HepG2 (cell line): ENCODE measurements around the gene VKORC1. TPM values are rescaled to one million over a fixed set of nuclear protein-coding genes. Genes with fewer than 3 reads are reported as not detected.
A peak's percentile ranks its signal among the peaks of the same experiment; 100 is the strongest.

ENCODE experiments used
- ATAC-seq: fragments of 200-7000 bp; cut with Tn5 transposase; 3 replicates; pipeline ENCODE4 v1.9.1; 2020; ENCODE audit warnings: mild to moderate bottlenecking, moderate library complexity
- BruUV-seq: library from RNA; stranded (reverse); fragments of 400-500 nt; replicated peaks from 2 replicates; lab custom pipeline; 2021; lab: Mats Ljungman, UMichigan
- CTCF ChIA-PET: fragments of 300-600 bp; formaldehyde crosslinking; extraction: SDS; loops from one replicate; lab custom pipeline; 2021; ENCODE audit warnings: low total read pairs, inconsistent platforms, low intra/inter-chr PET ratio; lab: Yijun Ruan, JAX
- POLR2A ChIA-PET: fragments of 350-600 bp; sonication (Branson Sonifier 250); formaldehyde crosslinking; loops from one replicate; lab custom pipeline; 2020; ENCODE audit warnings: antibody characterized with exemption, inconsistent platforms; lab: Yijun Ruan, JAX
- DNase-seq: peaks from one replicate; pipeline ENCODE4 v3.0.0-alpha.2; 2015; ENCODE audit warnings: low spot score
- FAIRE-seq: peaks from 3 replicates; lab custom pipeline; 2011; peaks lifted over from hg19 to GRCh38; lab: Jason Lieb, UNC
- H2AFZ ChIP-seq: one replicate; pipeline ENCODE4 v1.6.1; 2011; ENCODE audit warnings: low read length, inconsistent platforms
- H3K27ac ChIP-seq: fragments of 300-600 bp; 3 replicates; pipeline ENCODE4 v1.8.0; 2011; ENCODE audit warnings: mixed run types, mild to moderate bottlenecking, mixed read lengths, low read length, inconsistent platforms; ENCODE audit not compliant: insufficient read depth; ENCODE audit errors: extremely low read length
- H3K27me3 ChIP-seq, 2 experiments: fragments of 200-600 bp in 1 of 2; 2 replicates in 1 of 2; 3 replicates in 1 of 2; pipeline versions ENCODE4 v1.6.0 to v1.8.0; 2011; ENCODE audit warnings: low read length in 2 of 2, mild to moderate bottlenecking in 2 of 2, moderate library complexity in 2 of 2, inconsistent platforms in 1 of 2; ENCODE audit not compliant: insufficient read depth in 2 of 2, control insufficient read depth in 1 of 2
- H3K36me3 ChIP-seq, 2 experiments: fragments of 200-600 bp in 1 of 2; replicated peaks in 1 of 2; 2 replicates in 1 of 2; 3 replicates in 1 of 2; pipeline versions ENCODE4 v1.5.1 to v1.8.0; 2011; ENCODE audit warnings: low read length in 2 of 2, inconsistent platforms in 1 of 2; ENCODE audit not compliant: insufficient read depth in 2 of 2, control insufficient read depth in 1 of 2
- H3K4me1 ChIP-seq: 2 replicates; pipeline ENCODE4 v1.5.1; 2012; ENCODE audit warnings: low read length, inconsistent platforms; ENCODE audit not compliant: insufficient read depth
- H3K4me2 ChIP-seq: 2 replicates; pipeline ENCODE4 v1.6.0; 2011; ENCODE audit warnings: low read depth, low read length, inconsistent platforms
- H3K4me3 ChIP-seq, 3 experiments: fragments of 200-600 bp in 1 of 3; sonication (generic), shearing (Covaris generic) in 1 of 3; replicated peaks in 1 of 3; 2 replicates each; pipeline ENCODE4 v1.5.1; 2011 to 2016; ENCODE audit warnings: low read length in 3 of 3, inconsistent platforms in 2 of 3, low read depth in 2 of 3, mild to moderate bottlenecking in 2 of 3, control low read depth in 1 of 3, mixed read lengths in 1 of 3; ENCODE audit not compliant: insufficient read depth in 1 of 3
- H3K79me2 ChIP-seq: one replicate; pipeline ENCODE4 v1.6.1; 2011; ENCODE audit warnings: low read length, inconsistent platforms; ENCODE audit not compliant: insufficient read depth
- H3K9ac ChIP-seq: 2 replicates; pipeline ENCODE4 v1.6.0; 2011; ENCODE audit warnings: mild to moderate bottlenecking, low read depth, low read length, inconsistent platforms; ENCODE audit not compliant: insufficient read depth
- H3K9me3 ChIP-seq: 2 replicates; pipeline ENCODE4 v1.5.1; 2012; ENCODE audit warnings: mild to moderate bottlenecking, low read length
- H4K20me1 ChIP-seq: 2 replicates; pipeline ENCODE4 v1.6.0; 2011; ENCODE audit warnings: inconsistent platforms, mild to moderate bottlenecking, low read length, moderate library complexity; ENCODE audit not compliant: insufficient read depth
- ETV5 ChIP-seq: IDR thresholded peaks from 2 replicates; pipeline ENCODE4 v1.6.1; 2018; ENCODE audit warnings: missing biosample characterization, missing genetic modification reagents, inconsistent platforms, borderline replicate concordance
- KDM4B ChIP-seq: sonication (generic); formaldehyde crosslinking; IDR thresholded peaks from 2 replicates; pipeline ENCODE4 v1.4.0; 2020; ENCODE audit warnings: missing genetic modification reagents
- PAXIP1 ChIP-seq: sonication (generic); formaldehyde crosslinking; conservative IDR thresholded peaks from 2 replicates; pipeline ENCODE4 v1.4.0; 2020; ENCODE audit warnings: mild to moderate bottlenecking, missing genetic modification reagents, moderate library complexity
- PITX1 ChIP-seq: sonication (generic); formaldehyde crosslinking; IDR thresholded peaks from 2 replicates; pipeline ENCODE4 v1.5.1; 2020; ENCODE audit warnings: mild to moderate bottlenecking, missing genetic modification reagents
- PRMT3 ChIP-seq: sonication (generic); formaldehyde crosslinking; IDR thresholded peaks from 2 replicates; pipeline ENCODE4 v1.8.1; 2022; ENCODE audit warnings: low read depth, mild to moderate bottlenecking, moderate library complexity, missing genetic modification reagents, borderline replicate concordance
- ZBTB20 ChIP-seq: sonication (generic); formaldehyde crosslinking; IDR thresholded peaks from 2 replicates; pipeline ENCODE4 v1.8.1; 2023; ENCODE audit warnings: missing genetic modification reagents, low read depth, mild to moderate bottlenecking, borderline replicate concordance
- ZNF138 ChIP-seq: sonication (generic); formaldehyde crosslinking; IDR thresholded peaks from 2 replicates; pipeline ENCODE4 v1.5.0; 2020; ENCODE audit warnings: mild to moderate bottlenecking, low read depth, missing genetic modification reagents
- ZNF441 ChIP-seq: sonication (generic); formaldehyde crosslinking; IDR thresholded peaks from 2 replicates; pipeline ENCODE4 v1.7.0; 2021; ENCODE audit warnings: missing genetic modification reagents, borderline replicate concordance
- ZNF580 ChIP-seq: IDR thresholded peaks from 2 replicates; pipeline ENCODE4 v1.6.1; 2016; ENCODE audit warnings: low read depth, borderline replicate concordance
- ZNF7 ChIP-seq: IDR thresholded peaks from 2 replicates; pipeline ENCODE4 v1.6.1; 2016; ENCODE audit warnings: missing biosample characterization, missing genetic modification reagents
- ZNF770 ChIP-seq: sonication (generic); formaldehyde crosslinking; IDR thresholded peaks from 2 replicates; pipeline ENCODE4 v1.5.0; 2020; ENCODE audit warnings: mild to moderate bottlenecking, missing genetic modification reagents
- WGBS: methylation state at CpG from one replicate; pipeline ENCODE4 v1.1.6; 2017; ENCODE audit warnings: low lambda C conversion rate; 5-methylcytosine and 5-hydroxymethylcytosine counted together
- in situ Hi-C: cut with HindIII; loops from 2 replicates; pipeline ENCODE4 v1.10.0; 2017; ENCODE audit warnings: low pct_unique_long_range_greater_than_20kb; ENCODE audit not compliant: extremely low pct_ligation_motif_present
- intact Hi-C: fragments of 100-400 bp; cut with micrococcal nuclease; formaldehyde crosslinking; loops from one replicate; pipeline ENCODE4 v1.10.0; 2022; ENCODE audit not compliant: unreplicated experiment
- polyA plus RNA-seq, 8 experiments: library from polyadenylated mRNA; depleted of rRNA in 3 of 8; stranded (reverse) in 7 of 8; unstranded in 1 of 8; fragments of >200 nt; fragmentation: Illumina TruSeq in 4 of 8; extraction: Trizol in 4 of 8; gene quantifications; 2 replicates each; pipeline versions ENCODE4 v1.2.1 to v1.2.3, GENCODE V29; 2011 to 2016; ENCODE audit warnings: low read depth in 4 of 8, missing spikeins in 1 of 8, mixed read lengths in 1 of 8; ENCODE audit not compliant: insufficient read depth in 1 of 8
- total RNA-seq, 5 experiments: library from RNA; depleted of rRNA; stranded (reverse); fragments of >200 nt; fragmentation: Illumina TruSeq; extraction: Trizol; gene quantifications; 2 replicates each; pipeline ENCODE4 v1.2.3, GENCODE V29; 2016; ENCODE audit warnings: low read depth in 1 of 5

Gene VKORC1
- total and polyA plus RNA-seq, 2 of the 13 experiments (the other 11 are each of a cell fraction or from before 2014, with no cell fraction given) = 141 to 615 TPM

- POLR2A ChIA-PET = interaction anchor here (1.0 to 3.3 kb wide), 7 partner anchors 11 to 129 kb away, joined by 3 to 21 read pairs (median 4); partner anchors contain the start of gene HSD3B7
Observed at GRCh38 chr16:31114468-31114867, 19.9 kb upstream of the VKORC1 start.

GRCh38 chr16:31113121-31114120 lies 18.8 kb upstream of the VKORC1 start:
- BruUV-seq = no TSS peak
- in situ Hi-C loops = no loop called here
- CTCF ChIA-PET = no interaction called here
- H2AFZ ChIP-seq = no peak overlapping the region
- FAIRE-seq = peak; percentile 89
- H3K4me2 ChIP-seq = peak overlapping the region; percentile 48
- H3K27ac ChIP-seq = peak overlapping the region; percentile 64
- POLR2A ChIA-PET = interaction anchor here (0.6 to 3.3 kb wide), 13 partner anchors 8 to 128 kb away, joined by 3 to 21 read pairs (median 3); partner anchors contain the start of genes FUS, HSD3B7, ZNF646 and ZNF668
- WGBS = 62% methylated on average over 5 of the region's 5 CpGs
- 0 out of 2 replicates have a peak, but pooled peaks cover 3% of the 10 kb centered on the region for H4K20me1 ChIP-seq
- intact Hi-C loops = no loop called here
- H3K4me1 ChIP-seq = peaks cover 44% of the 10 kb centered on the region
- peak; percentile 57 for DNase-seq
- H3K79me2 ChIP-seq = peaks cover 18% of the 10 kb centered on the region
- no peaks in the 10 kb centered on the region; a peak in 1 of 5 replicates for H3K27me3 ChIP-seq
- peak; percentile 34 for ATAC-seq
- no peaks in the 10 kb centered on the region for H3K9me3 ChIP-seq
- H3K9ac ChIP-seq = no peak overlapping the region
- no peak overlapping the region for H3K4me3 ChIP-seq
- peaks cover 20 to 35% of the 10 kb centered on the region in 2 experiments for H3K36me3 ChIP-seq
- 0 out of 2 replicates have a peak, but pooled peaks have one; percentile 34 for TF ChIP-seq PAXIP1 (CRISPR knock-in tag)
- TF ChIP-seq ZNF7 (CRISPR knock-in tag) = no peak
- 0 out of 2 replicates have a peak, but pooled peaks have one; percentile 19 for TF ChIP-seq ZNF580 (CRISPR knock-in tag)
- TF ChIP-seq PRMT3 (CRISPR knock-in tag) = 0 out of 2 replicates have a peak, but pooled peaks have one; percentile 42
- TF ChIP-seq ZNF770 = peak; percentile 28

More at GRCh38 chr16:31114468-31114867, 19.9 kb upstream of the VKORC1 start:
- DNase-seq (no peak), FAIRE-seq (no peak), ATAC-seq (no peak)
- TF ChIP-seq ZNF441 (CRISPR knock-in tag) (0 out of 2 replicates have a peak, but pooled peaks have one; percentile 32), ZBTB20 (no peak), ETV5 (CRISPR knock-in tag) (no peak), ZNF138 (no peak), PITX1 (CRISPR knock-in tag) (0 out of 2 replicates have a peak, but pooled peaks have one; percentile 5), KDM4B (CRISPR knock-in tag) (no peak)
- Histone ChIP-seq H3K79me2 (peaks cover 18% of the 10 kb centered on the region), H3K27ac (peak overlapping the region; percentile 10), H3K9ac (no peak overlapping the region), H3K4me1 (peaks cover 45% of the 10 kb centered on the region), H3K4me3 (no peak overlapping the region), H3K4me2 (no peak overlapping the region; the same call in 1 of the 2 replicates), H2AFZ (no peak overlapping the region), H4K20me1 (0 out of 2 replicates have a peak, but pooled peaks cover 3% of the 10 kb centered on the region), H3K27me3 (no peaks in the 10 kb centered on the region; a peak in 1 of 5 replicates), H3K9me3 (no peaks in the 10 kb centered on the region), H3K36me3 (peaks cover 21 to 35% of the 10 kb centered on the region in 2 experiments)
- WGBS = 88% methylated on average over 8 of the region's 8 CpGs
- CTCF ChIA-PET = no interaction called here
- in situ Hi-C loops (no loop called here), intact Hi-C loops (no loop called here)
- no TSS peak for BruUV-seq
